DMS 273 (cell line): Measurements from ENCODE around the gene CSRNP3.
"Not testable (repeated sequence)": the region's sequence is repeated elsewhere in the genome, so short reads cannot be mapped to it uniquely, and the experiment has no call there.

Experiments
- DNase-seq: peaks from one replicate; lab custom pipeline; 2025; ENCODE audit not compliant: unreplicated experiment; lab: John Stamatoyannopoulos, UW

CSRNP3 gene

GRCh38 chr2:165632594-165632993 lies 163.1 kb downstream of the CSRNP3 start:
- no peak for DNase-seq

- DNase-seq, result no peak
These were observed 163.9 kb downstream of the CSRNP3 start for GRCh38 chr2:165633431-165633830.

- DNase-seq, result no peak
These were observed 164.8 kb downstream of the CSRNP3 start for GRCh38 chr2:165634282-165634681.

GRCh38 chr2:165634855-165635254 lies 165.4 kb downstream of the CSRNP3 start:
- DNase-seq, result peak; percentile 83

- DNase-seq, result no peak
These were observed 166.0 kb downstream of the CSRNP3 start for GRCh38 chr2:165635532-165635931.

- no peak for DNase-seq
These were observed 167.5 kb downstream of the CSRNP3 start for GRCh38 chr2:165636959-165637358.

GRCh38 chr2:165637396-165637795 lies 167.9 kb downstream of the CSRNP3 start:
- DNase-seq, result no peak

- no peak for DNase-seq
These were observed 170.0 kb downstream of the CSRNP3 start for GRCh38 chr2:165639504-165639903.

- DNase-seq, result no peak
These were observed 170.9 kb downstream of the CSRNP3 start for GRCh38 chr2:165640247-165640929.

- peak; percentile 95 for DNase-seq
These were observed 176.7 kb downstream of the CSRNP3 start for GRCh38 chr2:165645930-165646831.

GRCh38 chr2:165647409-165647808 lies 177.9 kb downstream of the CSRNP3 start:
- no peak for DNase-seq

GRCh38 chr2:165648801-165649200 lies 179.3 kb downstream of the CSRNP3 start:
- no peak for DNase-seq

- no peak for DNase-seq
These were observed 181.7 kb downstream of the CSRNP3 start for GRCh38 chr2:165651233-165651632.

GRCh38 chr2:165655661-165656060 lies 186.2 kb downstream of the CSRNP3 start:
- no peak for DNase-seq

GRCh38 chr2:165660361-165660760 lies 190.9 kb downstream of the CSRNP3 start:
- no peak for DNase-seq

GRCh38 chr2:165662720-165663119 lies 193.2 kb downstream of the CSRNP3 start:
- no peak for DNase-seq

GRCh38 chr2:165665614-165666013 lies 196.1 kb downstream of the CSRNP3 start:
- DNase-seq, result no peak

GRCh38 chr2:165666073-165666472 lies 196.6 kb downstream of the CSRNP3 start:
- not testable (repeated sequence) for DNase-seq

- no peak for DNase-seq
These were observed 197.1 kb downstream of the CSRNP3 start for GRCh38 chr2:165666605-165667004.

GRCh38 chr2:165667375-165667774 lies 197.9 kb downstream of the CSRNP3 start:
- DNase-seq, result no peak

- no peak for DNase-seq
These were observed 205.3 kb downstream of the CSRNP3 start for GRCh38 chr2:165674780-165675179.

- no peak for DNase-seq
These were observed 206.1 kb downstream of the CSRNP3 start for GRCh38 chr2:165675551-165675968.
